Liver (tissue), 9 donors: Measurements from ENCODE around the gene RFPL3. TPM values are rescaled to one million over a fixed set of nuclear protein-coding genes. Genes with fewer than 3 reads are reported as not detected.
A peak's percentile ranks its signal among the peaks of the same experiment; 100 is the strongest.

Experiments
- DNase-seq: peaks from one replicate; pipeline ENCODE4 v3.0.0-alpha.2; 2017; ENCODE audit warnings: low spot score
- H3K27ac ChIP-seq, 2 donors: one replicate each; pipeline ENCODE4 v1.7.0; 2013; ENCODE audit warnings: inconsistent platforms in 2 of 2, low read length in 2 of 2, control low read depth in 1 of 2, low read depth in 1 of 2, mild to moderate bottlenecking in 1 of 2
- H3K27me3 ChIP-seq, 4 donors: one replicate each; pipeline versions ENCODE4 v1.6.1 to v1.7.0; 2013; ENCODE audit warnings: low read length in 3 of 4, inconsistent platforms in 1 of 4, mild to moderate bottlenecking in 1 of 4, moderate library complexity in 1 of 4; ENCODE audit not compliant: control insufficient read depth in 4 of 4, insufficient read depth in 4 of 4
- H3K36me3 ChIP-seq, 4 donors: one replicate each; pipeline versions ENCODE4 v1.6.1 to v1.7.0; 2013; ENCODE audit warnings: low read length in 3 of 4, mild to moderate bottlenecking in 3 of 4, low read depth in 1 of 4, moderate library complexity in 1 of 4; ENCODE audit not compliant: control insufficient read depth in 4 of 4, insufficient read depth in 3 of 4
- H3K4me1 ChIP-seq, 4 donors: one replicate each; pipeline versions ENCODE4 v1.6.1 to v1.7.0; 2013; ENCODE audit warnings: low read length in 3 of 4, mild to moderate bottlenecking in 3 of 4, moderate library complexity in 1 of 4; ENCODE audit not compliant: control insufficient read depth in 4 of 4, insufficient read depth in 4 of 4
- H3K4me3 ChIP-seq, 3 donors: one replicate each; pipeline versions ENCODE4 v1.6.1 to v1.7.0; 2013; ENCODE audit warnings: low read length in 3 of 3, control low read depth in 1 of 3, low read depth in 1 of 3, mild to moderate bottlenecking in 1 of 3
- H3K9ac ChIP-seq, 2 donors: one replicate each; pipeline ENCODE4 v1.7.0; 2013; ENCODE audit warnings: low read length in 2 of 2, mild to moderate bottlenecking in 2 of 2, moderate library complexity in 2 of 2, control low read depth in 1 of 2, low read depth in 1 of 2
- H3K9me3 ChIP-seq, 4 donors: one replicate each; pipeline versions ENCODE4 v1.6.1 to v1.7.0; 2013; ENCODE audit warnings: low read length in 3 of 4; ENCODE audit not compliant: control insufficient read depth in 4 of 4
- EGR1 ChIP-seq, 2 donors: IDR thresholded peaks; 2 replicates each; pipeline ENCODE4 v1.6.1; 2016 to 2018; ENCODE audit warnings: antibody characterized with exemption in 2 of 2, low read depth in 2 of 2
- FOXA1 ChIP-seq: IDR thresholded peaks from 2 replicates; pipeline ENCODE4 v1.6.1; 2016; ENCODE audit warnings: antibody characterized with exemption
- FOXA2 ChIP-seq: IDR thresholded peaks from 2 replicates; pipeline ENCODE4 v1.6.1; 2016; ENCODE audit warnings: antibody characterized with exemption
- GABPA ChIP-seq, 2 donors: IDR thresholded peaks in 1 of 2; conservative IDR thresholded peaks in 1 of 2; 2 replicates each; pipeline ENCODE4 v1.6.1; 2016; ENCODE audit warnings: antibody characterized with exemption in 2 of 2, mild to moderate bottlenecking in 1 of 2, moderate library complexity in 1 of 2
- HNF4A ChIP-seq, 2 donors: conservative IDR thresholded peaks; 2 replicates each; pipeline ENCODE4 v1.6.1; 2016; ENCODE audit warnings: antibody characterized with exemption in 2 of 2, mild to moderate bottlenecking in 2 of 2
- HNF4G ChIP-seq: IDR thresholded peaks from 2 replicates; pipeline ENCODE4 v1.6.1; 2016; ENCODE audit warnings: antibody characterized with exemption
- JUND ChIP-seq, 2 donors: IDR thresholded peaks; 2 replicates each; pipeline ENCODE4 v1.6.1; 2016; ENCODE audit warnings: antibody characterized with exemption in 2 of 2
- NR2F2 ChIP-seq: IDR thresholded peaks from 2 replicates; pipeline ENCODE4 v1.6.1; 2016; ENCODE audit warnings: antibody characterized with exemption
- RAD21 ChIP-seq, 2 donors: IDR thresholded peaks; 2 replicates each; pipeline ENCODE4 v1.6.1; 2016; ENCODE audit warnings: antibody characterized with exemption in 2 of 2, mild to moderate bottlenecking in 2 of 2
- RXRA ChIP-seq, 2 donors: IDR thresholded peaks; 2 replicates each; pipeline ENCODE4 v1.6.1; 2017 to 2018; ENCODE audit warnings: antibody characterized with exemption in 2 of 2, mild to moderate bottlenecking in 1 of 2
- SP1 ChIP-seq: IDR thresholded peaks from 2 replicates; pipeline ENCODE4 v1.6.1; 2018; ENCODE audit warnings: antibody characterized with exemption, mild to moderate bottlenecking
- TAF1 ChIP-seq: conservative IDR thresholded peaks from 2 replicates; pipeline ENCODE4 v1.6.1; 2016; ENCODE audit warnings: antibody characterized with exemption, mild to moderate bottlenecking
- YY1 ChIP-seq: IDR thresholded peaks from 2 replicates; pipeline ENCODE4 v1.6.1; 2016; ENCODE audit warnings: antibody characterized with exemption, mild to moderate bottlenecking
- WGBS: extraction: QIAGEN DNeasy Blood & Tissue Kit; methylation state at CpG from one replicate; pipeline ENCODE4 v1.1.7; 2013; 5-methylcytosine and 5-hydroxymethylcytosine counted together
- polyA plus RNA-seq, 2 donors: library from polyadenylated mRNA; stranded (reverse) in 1 of 2; unstranded in 1 of 2; fragments of 200-250 nt in 1 of 2; fragments of >200 nt in 1 of 2; fragmentation: Nextera tagmentation in 1 of 2; extraction: Ambion mirVana in 1 of 2; gene quantifications; one replicate each; pipeline versions ENCODE4 v1.2.1 to v1.2.3, GENCODE V29; 2013 to 2015
- total RNA-seq, 2 donors: library from RNA; depleted of rRNA; stranded (reverse); fragments of >200 nt; gene quantifications; one replicate each; pipeline ENCODE4 v1.2.3, GENCODE V29; 2014
- TF ChIP-seq, protein P1 (sequence below): IDR thresholded peaks from 2 replicates; pipeline ENCODE4 v1.6.1; 2016; ENCODE audit warnings: antibody characterized with exemption
- TF ChIP-seq, protein P2 (sequence below): IDR thresholded peaks from 2 replicates; pipeline ENCODE4 v1.6.1; 2016; ENCODE audit warnings: antibody characterized with exemption
- TF ChIP-seq, protein P3 (sequence below): IDR thresholded peaks from 2 replicates; pipeline ENCODE4 v1.6.1; 2016; ENCODE audit warnings: antibody characterized with exemption, mild to moderate bottlenecking
- TF ChIP-seq, protein P4 (sequence below): IDR thresholded peaks from 2 replicates; pipeline ENCODE4 v1.6.1; 2016; ENCODE audit warnings: antibody characterized with exemption
- TF ChIP-seq, protein P5 (sequence below): fragments of 150-350 bp; IDR thresholded peaks from 2 replicates; pipeline ENCODE4 v1.5.1; 2017; ENCODE audit warnings: improper control_type of control experiment, low read depth, low read length; ENCODE audit not compliant: missing input control
- donor health status: healthy.
- donor health status: healthy.
- donor health status: healthy.
- donor health status: healthy.
- donor health status: healthy.

RFPL3 gene
- total and polyA plus RNA-seq, 4 donors, result not detected

DNA sequence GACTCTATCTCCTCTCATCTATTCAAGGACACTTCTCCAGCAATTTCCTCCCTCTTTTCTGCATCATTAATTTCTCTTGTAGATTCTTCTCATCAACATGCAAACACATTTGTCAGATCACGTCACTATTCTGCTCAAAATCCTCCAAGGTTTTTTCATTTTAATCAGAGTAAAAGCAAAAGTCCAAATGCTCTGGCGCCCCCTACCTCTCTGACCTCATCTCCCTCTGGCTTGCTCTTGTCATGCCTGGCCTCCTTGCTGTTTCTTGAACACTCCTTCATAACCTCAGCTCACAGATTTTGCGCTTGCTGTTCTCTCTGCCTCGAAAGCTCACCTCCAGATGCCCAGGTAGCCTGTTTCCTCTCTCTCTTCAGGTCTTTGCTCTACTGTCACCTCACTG lies 32.0 kb downstream of the RFPL3 start:
- Histone ChIP-seq H3K27ac (no peak overlapping the region), H3K4me1 (no peaks in the 10 kb centered on the region), H3K9me3 (no peaks in the 10 kb centered on the region), H3K36me3 (peaks cover 22 to 76% (median 42%) of the 10 kb centered on the region in 4 donors), H3K9ac (no peak overlapping the region), H3K4me3 (no peak overlapping the region), H3K27me3 (no peaks in the 10 kb centered on the region)
- DNase-seq, result no peak
- 89% methylated on average over 4 of the region's 4 CpGs for WGBS
- no peak for TF ChIP-seq TAF1
- peak in 1 of 2 donors; percentile 30 for TF ChIP-seq RAD21 (IDR thresholded peaks at IDR 0.05)

DNA sequence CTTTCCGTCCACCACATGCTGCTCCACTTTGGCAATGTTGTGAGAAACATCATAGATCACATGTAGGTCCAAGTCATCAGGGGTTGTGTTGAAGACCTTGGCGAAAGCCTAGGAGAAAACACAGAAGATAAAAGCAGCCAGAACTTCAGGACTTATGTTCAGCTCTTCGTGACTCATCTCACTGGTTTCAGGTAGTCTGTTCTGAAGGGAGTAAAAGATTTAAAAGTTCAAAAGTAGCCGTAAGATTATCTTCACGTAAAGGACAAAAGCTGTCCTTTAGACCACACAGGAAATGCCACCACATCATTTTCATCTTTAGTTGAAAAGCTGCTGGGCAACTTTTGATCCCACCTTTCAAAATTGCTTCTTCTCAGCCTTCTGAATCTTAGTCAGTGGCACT lies 37.4 kb downstream of the RFPL3 start:
- DNase-seq, result no peak
- H3K9me3 ChIP-seq, result no peaks in the 10 kb centered on the region
- H3K9ac ChIP-seq, result no peak overlapping the region
- peaks cover 26 to 84% (median 62%) of the 10 kb centered on the region in 4 donors for H3K36me3 ChIP-seq
- TF ChIP-seq, protein P1, sequence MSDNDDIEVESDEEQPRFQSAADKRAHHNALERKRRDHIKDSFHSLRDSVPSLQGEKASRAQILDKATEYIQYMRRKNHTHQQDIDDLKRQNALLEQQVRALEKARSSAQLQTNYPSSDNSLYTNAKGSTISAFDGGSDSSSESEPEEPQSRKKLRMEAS, result no peak
- TF ChIP-seq NR2F2 (no peak), JUND (IDR thresholded peaks at IDR 0.05) (no peak), RXRA (IDR thresholded peaks at IDR 0.05) (no peak), FOXA2 (no peak), EGR1 (IDR thresholded peaks at IDR 0.05; ENCODE audit: low read depth in 2 of 2) (no peak), HNF4G (no peak), HNF4A (conservative IDR thresholded peaks at IDR 0.05) (no peak), GABPA (IDR thresholded peaks at IDR 0.05 in 1 of 2, conservative IDR thresholded peaks at IDR 0.05 in 1 of 2) (no peak), FOXA1 (no peak), RAD21 (IDR thresholded peaks at IDR 0.05) (no peak), YY1 (no peak), SP1 (no peak)
- TF ChIP-seq, protein P2, sequence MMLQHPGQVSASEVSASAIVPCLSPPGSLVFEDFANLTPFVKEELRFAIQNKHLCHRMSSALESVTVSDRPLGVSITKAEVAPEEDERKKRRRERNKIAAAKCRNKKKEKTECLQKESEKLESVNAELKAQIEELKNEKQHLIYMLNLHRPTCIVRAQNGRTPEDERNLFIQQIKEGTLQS, result no peak
- TF ChIP-seq, protein P3, sequence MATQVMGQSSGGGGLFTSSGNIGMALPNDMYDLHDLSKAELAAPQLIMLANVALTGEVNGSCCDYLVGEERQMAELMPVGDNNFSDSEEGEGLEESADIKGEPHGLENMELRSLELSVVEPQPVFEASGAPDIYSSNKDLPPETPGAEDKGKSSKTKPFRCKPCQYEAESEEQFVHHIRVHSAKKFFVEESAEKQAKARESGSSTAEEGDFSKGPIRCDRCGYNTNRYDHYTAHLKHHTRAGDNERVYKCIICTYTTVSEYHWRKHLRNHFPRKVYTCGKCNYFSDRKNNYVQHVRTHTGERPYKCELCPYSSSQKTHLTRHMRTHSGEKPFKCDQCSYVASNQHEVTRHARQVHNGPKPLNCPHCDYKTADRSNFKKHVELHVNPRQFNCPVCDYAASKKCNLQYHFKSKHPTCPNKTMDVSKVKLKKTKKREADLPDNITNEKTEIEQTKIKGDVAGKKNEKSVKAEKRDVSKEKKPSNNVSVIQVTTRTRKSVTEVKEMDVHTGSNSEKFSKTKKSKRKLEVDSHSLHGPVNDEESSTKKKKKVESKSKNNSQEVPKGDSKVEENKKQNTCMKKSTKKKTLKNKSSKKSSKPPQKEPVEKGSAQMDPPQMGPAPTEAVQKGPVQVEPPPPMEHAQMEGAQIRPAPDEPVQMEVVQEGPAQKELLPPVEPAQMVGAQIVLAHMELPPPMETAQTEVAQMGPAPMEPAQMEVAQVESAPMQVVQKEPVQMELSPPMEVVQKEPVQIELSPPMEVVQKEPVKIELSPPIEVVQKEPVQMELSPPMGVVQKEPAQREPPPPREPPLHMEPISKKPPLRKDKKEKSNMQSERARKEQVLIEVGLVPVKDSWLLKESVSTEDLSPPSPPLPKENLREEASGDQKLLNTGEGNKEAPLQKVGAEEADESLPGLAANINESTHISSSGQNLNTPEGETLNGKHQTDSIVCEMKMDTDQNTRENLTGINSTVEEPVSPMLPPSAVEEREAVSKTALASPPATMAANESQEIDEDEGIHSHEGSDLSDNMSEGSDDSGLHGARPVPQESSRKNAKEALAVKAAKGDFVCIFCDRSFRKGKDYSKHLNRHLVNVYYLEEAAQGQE, result no peak
- TF ChIP-seq, protein P4, sequence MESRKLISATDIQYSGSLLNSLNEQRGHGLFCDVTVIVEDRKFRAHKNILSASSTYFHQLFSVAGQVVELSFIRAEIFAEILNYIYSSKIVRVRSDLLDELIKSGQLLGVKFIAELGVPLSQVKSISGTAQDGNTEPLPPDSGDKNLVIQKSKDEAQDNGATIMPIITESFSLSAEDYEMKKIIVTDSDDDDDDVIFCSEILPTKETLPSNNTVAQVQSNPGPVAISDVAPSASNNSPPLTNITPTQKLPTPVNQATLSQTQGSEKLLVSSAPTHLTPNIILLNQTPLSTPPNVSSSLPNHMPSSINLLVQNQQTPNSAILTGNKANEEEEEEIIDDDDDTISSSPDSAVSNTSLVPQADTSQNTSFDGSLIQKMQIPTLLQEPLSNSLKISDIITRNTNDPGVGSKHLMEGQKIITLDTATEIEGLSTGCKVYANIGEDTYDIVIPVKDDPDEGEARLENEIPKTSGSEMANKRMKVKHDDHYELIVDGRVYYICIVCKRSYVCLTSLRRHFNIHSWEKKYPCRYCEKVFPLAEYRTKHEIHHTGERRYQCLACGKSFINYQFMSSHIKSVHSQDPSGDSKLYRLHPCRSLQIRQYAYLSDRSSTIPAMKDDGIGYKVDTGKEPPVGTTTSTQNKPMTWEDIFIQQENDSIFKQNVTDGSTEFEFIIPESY, result no peak
- TF ChIP-seq, protein P5, sequence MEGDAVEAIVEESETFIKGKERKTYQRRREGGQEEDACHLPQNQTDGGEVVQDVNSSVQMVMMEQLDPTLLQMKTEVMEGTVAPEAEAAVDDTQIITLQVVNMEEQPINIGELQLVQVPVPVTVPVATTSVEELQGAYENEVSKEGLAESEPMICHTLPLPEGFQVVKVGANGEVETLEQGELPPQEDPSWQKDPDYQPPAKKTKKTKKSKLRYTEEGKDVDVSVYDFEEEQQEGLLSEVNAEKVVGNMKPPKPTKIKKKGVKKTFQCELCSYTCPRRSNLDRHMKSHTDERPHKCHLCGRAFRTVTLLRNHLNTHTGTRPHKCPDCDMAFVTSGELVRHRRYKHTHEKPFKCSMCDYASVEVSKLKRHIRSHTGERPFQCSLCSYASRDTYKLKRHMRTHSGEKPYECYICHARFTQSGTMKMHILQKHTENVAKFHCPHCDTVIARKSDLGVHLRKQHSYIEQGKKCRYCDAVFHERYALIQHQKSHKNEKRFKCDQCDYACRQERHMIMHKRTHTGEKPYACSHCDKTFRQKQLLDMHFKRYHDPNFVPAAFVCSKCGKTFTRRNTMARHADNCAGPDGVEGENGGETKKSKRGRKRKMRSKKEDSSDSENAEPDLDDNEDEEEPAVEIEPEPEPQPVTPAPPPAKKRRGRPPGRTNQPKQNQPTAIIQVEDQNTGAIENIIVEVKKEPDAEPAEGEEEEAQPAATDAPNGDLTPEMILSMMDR, result no peak
- H3K27me3 ChIP-seq, result no peaks in the 10 kb centered on the region
- H3K4me1 ChIP-seq, result no peaks in the 10 kb centered on the region
- H3K27ac ChIP-seq, result no peak overlapping the region
- 92% methylated on average over 5 of the region's 5 CpGs for WGBS
- H3K4me3 ChIP-seq, result no peak overlapping the region
